Endothelial cell of umbilical vein (primary cell): Measurements from ENCODE around the gene ADAP1. TPM values are rescaled to one million over a fixed set of nuclear protein-coding genes. Genes with fewer than 3 reads are reported as not detected.

ENCODE experiments used
- BruUV-seq: library from RNA; stranded (reverse); fragments of 400-500 nt; replicated peaks from 2 replicates; lab custom pipeline; 2021; lab: Mats Ljungman, UMichigan
- CTCF ChIA-PET: fragments of 300-600, 350-600 bp; sonication (Branson Sonifier 250); formaldehyde crosslinking; loops from one replicate; lab custom pipeline; 2021; ENCODE audit warnings: antibody characterized with exemption, inconsistent platforms; lab: Charles Lee
- POLR2A ChIA-PET: fragments of 300-600, 350-600 bp; sonication (Branson Sonifier 250); formaldehyde crosslinking; loops from one replicate; lab custom pipeline; 2021; ENCODE audit warnings: antibody characterized with exemption, inconsistent platforms; lab: Charles Lee
- DNase-seq: peaks from one replicate; pipeline ENCODE4 v3.0.0-alpha.2; 2011; ENCODE audit warnings: low read depth, low spot score
- FAIRE-seq: peaks from 2 replicates; lab custom pipeline; 2011; peaks lifted over from hg19 to GRCh38; lab: Jason Lieb, UNC
- H2AFZ ChIP-seq: 2 replicates; pipeline ENCODE4 v1.6.0; 2012; ENCODE audit warnings: low read depth, low read length, control low read depth, inconsistent platforms
- H3K27ac ChIP-seq: 2 replicates; pipeline ENCODE4 v1.5.1; 2011; ENCODE audit warnings: low read depth, mild to moderate bottlenecking, control low read depth, low read length, moderate library complexity; ENCODE audit not compliant: insufficient read depth
- H3K27me3 ChIP-seq, 2 experiments: 2 replicates each; pipeline versions ENCODE4 v1.6.0 to v1.6.1; 2011; ENCODE audit warnings: low read length in 2 of 2, mixed read lengths in 1 of 2; ENCODE audit not compliant: control insufficient read depth in 2 of 2, insufficient read depth in 2 of 2
- H3K36me3 ChIP-seq, 2 experiments: 2 replicates in 1 of 2; 3 replicates in 1 of 2; pipeline ENCODE4 v1.5.1; 2011; ENCODE audit warnings: low read length in 2 of 2, mild to moderate bottlenecking in 1 of 2, moderate library complexity in 1 of 2; ENCODE audit not compliant: control insufficient read depth in 2 of 2, insufficient read depth in 2 of 2; ENCODE audit errors: extremely low read depth in 1 of 2
- H3K4me1 ChIP-seq: 3 replicates; pipeline ENCODE4 v1.5.1; 2011; ENCODE audit warnings: mild to moderate bottlenecking, low read length; ENCODE audit not compliant: control insufficient read depth, insufficient read depth; ENCODE audit errors: extremely low read depth
- H3K4me2 ChIP-seq: 2 replicates; pipeline ENCODE4 v1.6.1; 2011; ENCODE audit warnings: low read length, control low read depth, mixed read lengths; ENCODE audit not compliant: insufficient read depth
- H3K4me3 ChIP-seq, 3 experiments: fragments of 200-600 bp in 1 of 3; sonication (generic), shearing (Covaris generic) in 1 of 3; replicated peaks in 1 of 3; 2 replicates each; pipeline ENCODE4 v1.5.1; 2011 to 2016; ENCODE audit warnings: control low read depth in 3 of 3, low read length in 3 of 3, mild to moderate bottlenecking in 2 of 3, inconsistent platforms in 1 of 3, low read depth in 1 of 3, moderate library complexity in 1 of 3; ENCODE audit not compliant: insufficient read depth in 1 of 3
- H3K79me2 ChIP-seq: 2 replicates; pipeline ENCODE4 v1.6.0; 2012; ENCODE audit warnings: low read length, inconsistent platforms; ENCODE audit not compliant: control insufficient read depth, insufficient read depth
- H3K9ac ChIP-seq: replicated peaks from 2 replicates; pipeline ENCODE3; 2011; ENCODE audit warnings: low read length, control low read depth; ENCODE audit not compliant: insufficient read depth; ENCODE audit errors: extremely low read depth
- H3K9me1 ChIP-seq: replicated peaks from 3 replicates; pipeline ENCODE4 v1.6.0; 2011; ENCODE audit warnings: mild to moderate bottlenecking, low read length; ENCODE audit not compliant: control insufficient read depth, insufficient read depth; ENCODE audit errors: extremely low read depth
- H3K9me3 ChIP-seq: replicated peaks from 2 replicates; pipeline ENCODE4 v1.5.1; 2012; ENCODE audit warnings: low read length, inconsistent platforms; ENCODE audit not compliant: control insufficient read depth, insufficient read depth
- H4K20me1 ChIP-seq: replicated peaks from 2 replicates; pipeline ENCODE3; 2011; ENCODE audit warnings: mild to moderate bottlenecking, low read length; ENCODE audit not compliant: control insufficient read depth, insufficient read depth; ENCODE audit errors: extremely low read depth
- EZH2 ChIP-seq: IDR thresholded peaks from 2 replicates; pipeline ENCODE4 v1.6.1; 2012; ENCODE audit warnings: borderline replicate concordance, low read depth, mild to moderate bottlenecking, moderate library complexity, low read length, inconsistent platforms; ENCODE audit not compliant: severe bottlenecking
- FOS ChIP-seq: IDR thresholded peaks from 2 replicates; pipeline ENCODE4 v1.6.1; 2011; ENCODE audit warnings: mild to moderate bottlenecking, low read length, moderate library complexity, borderline replicate concordance; ENCODE audit not compliant: insufficient read depth
- GATA2 ChIP-seq: IDR thresholded peaks from 2 replicates; pipeline ENCODE4 v1.7.0; 2011; ENCODE audit warnings: low read depth, mild to moderate bottlenecking, moderate library complexity, mixed read lengths, low read length; ENCODE audit not compliant: insufficient read length, insufficient read depth
- JUN ChIP-seq: IDR thresholded peaks from 2 replicates; pipeline ENCODE4 v1.6.1; 2011; ENCODE audit warnings: borderline replicate concordance, low read depth; ENCODE audit not compliant: insufficient read length, insufficient read depth
- MAX ChIP-seq: IDR thresholded peaks from 2 replicates; pipeline ENCODE4 v1.6.1; 2011; ENCODE audit not compliant: insufficient read depth, insufficient read length
- MYC ChIP-seq: IDR thresholded peaks from one replicate; pipeline ENCODE4 v1.6.1; 2011; ENCODE audit warnings: mild to moderate bottlenecking, low read depth, low read length
- POLR2A ChIP-seq: IDR thresholded peaks from 2 replicates; pipeline ENCODE4 v1.6.1; 2012; ENCODE audit warnings: low read depth, mild to moderate bottlenecking, control low read depth, low read length
- POLR2AphosphoS5 ChIP-seq: IDR thresholded peaks from 2 replicates; pipeline ENCODE4 v1.6.1; 2012; ENCODE audit warnings: low read depth, mild to moderate bottlenecking, control low read depth, low read length, moderate library complexity; ENCODE audit not compliant: insufficient read depth
- dilution Hi-C: fragments of 300-500 bp; cut with MboI; formaldehyde crosslinking; loops from one replicate; pipeline ENCODE4 v1.15.0; 2019; ENCODE audit warnings: low sequenced_read_pairs; ENCODE audit not compliant: extremely low pct_ligation_motif_present
- intact Hi-C: fragments of 100-400 bp; cut with micrococcal nuclease; formaldehyde crosslinking; loops from one replicate; pipeline ENCODE4 v1.10.0; 2022
- polyA plus RNA-seq, 4 experiments: library from polyadenylated mRNA; depleted of rRNA in 3 of 4; stranded (reverse) in 3 of 4; unstranded in 1 of 4; fragments of >200 nt; gene quantifications; 2 replicates each; pipeline versions ENCODE4 v1.2.1 to v1.2.3, GENCODE V29; 2011 to 2012; ENCODE audit warnings: missing spikeins in 1 of 4
- total RNA-seq: library from RNA; stranded (reverse); gene quantifications from 2 replicates; pipeline ENCODE4 v1.2.3, GENCODE V29; 2021
- TF ChIP-seq, protein P1 (sequence below), 2 donors: IDR thresholded peaks; 1 replicate in 1 of 2; 2 replicates in 1 of 2; pipeline ENCODE4 v1.5.1; 2011; ENCODE audit warnings: low read length in 2 of 2, mild to moderate bottlenecking in 2 of 2, moderate library complexity in 2 of 2, control low read depth in 1 of 2, inconsistent platforms in 1 of 2, low read depth in 1 of 2; ENCODE audit not compliant: insufficient read depth in 1 of 2; ENCODE audit errors: extremely low read depth in 1 of 2

ADAP1 gene
- total and polyA plus RNA-seq, 2 donors (not counting 3 experiments of a cell fraction or from before 2014, with no cell fraction given): 0.49 to 0.58 TPM

DNA sequence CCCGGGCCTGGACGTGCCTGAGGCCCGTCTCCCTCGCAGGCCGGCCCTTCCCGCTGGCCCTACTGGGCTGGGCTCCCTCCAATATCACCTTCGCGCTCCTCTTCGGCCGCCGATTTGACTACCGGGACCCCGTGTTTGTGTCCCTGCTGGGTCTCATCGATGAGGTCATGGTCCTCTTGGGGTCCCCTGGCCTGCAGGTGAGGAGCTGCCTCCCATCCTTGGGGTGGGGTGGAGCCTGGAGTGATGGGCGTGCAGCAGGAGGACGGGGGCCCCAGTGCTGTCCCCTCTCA is 30.6 kb upstream of the ADAP1 start:
- FAIRE-seq: no peak

GRCh38 chr7:984361-985126 is 30.1 kb upstream of the ADAP1 start:
- H3K36me3 ChIP-seq: no peaks in the 10 kb centered on the region
- no peak overlapping the region for H2AFZ ChIP-seq
- dilution Hi-C loops: no loop called here
- CTCF ChIA-PET: interaction anchor here (1.5 to 3.2 kb wide), 2 partner anchors 81 to 192 kb away, joined by 3 to 14 read pairs; no protein-coding TSS in a partner anchor
- no peak overlapping the region for H3K9ac ChIP-seq
- H3K4me3 ChIP-seq: no peak overlapping the region
- H3K9me3 ChIP-seq: no peaks in the 10 kb centered on the region
- DNase-seq (no peak), FAIRE-seq (no peak)
- intact Hi-C loops: no loop called here
- peaks cover 2% of the 10 kb centered on the region for H3K4me1 ChIP-seq
- no peak overlapping the region for H3K27ac ChIP-seq
- no peaks in the 10 kb centered on the region for H3K27me3 ChIP-seq
- POLR2A ChIA-PET: no interaction called here
- H4K20me1 ChIP-seq: no peaks in the 10 kb centered on the region
- no peaks in the 10 kb centered on the region for H3K79me2 ChIP-seq
- TF ChIP-seq POLR2A: no peak
- TF ChIP-seq POLR2AphosphoS5: no peak
- no peak for TF ChIP-seq FOS
- no peak for TF ChIP-seq MYC
- TF ChIP-seq, protein P1, sequence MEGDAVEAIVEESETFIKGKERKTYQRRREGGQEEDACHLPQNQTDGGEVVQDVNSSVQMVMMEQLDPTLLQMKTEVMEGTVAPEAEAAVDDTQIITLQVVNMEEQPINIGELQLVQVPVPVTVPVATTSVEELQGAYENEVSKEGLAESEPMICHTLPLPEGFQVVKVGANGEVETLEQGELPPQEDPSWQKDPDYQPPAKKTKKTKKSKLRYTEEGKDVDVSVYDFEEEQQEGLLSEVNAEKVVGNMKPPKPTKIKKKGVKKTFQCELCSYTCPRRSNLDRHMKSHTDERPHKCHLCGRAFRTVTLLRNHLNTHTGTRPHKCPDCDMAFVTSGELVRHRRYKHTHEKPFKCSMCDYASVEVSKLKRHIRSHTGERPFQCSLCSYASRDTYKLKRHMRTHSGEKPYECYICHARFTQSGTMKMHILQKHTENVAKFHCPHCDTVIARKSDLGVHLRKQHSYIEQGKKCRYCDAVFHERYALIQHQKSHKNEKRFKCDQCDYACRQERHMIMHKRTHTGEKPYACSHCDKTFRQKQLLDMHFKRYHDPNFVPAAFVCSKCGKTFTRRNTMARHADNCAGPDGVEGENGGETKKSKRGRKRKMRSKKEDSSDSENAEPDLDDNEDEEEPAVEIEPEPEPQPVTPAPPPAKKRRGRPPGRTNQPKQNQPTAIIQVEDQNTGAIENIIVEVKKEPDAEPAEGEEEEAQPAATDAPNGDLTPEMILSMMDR (IDR thresholded peaks at IDR 0.05; ENCODE audit: extremely low read depth in 1 of 2, insufficient read depth in 1 of 2, low read depth in 1 of 2, low read length in 2 of 2): no peak
- TF ChIP-seq MAX: no peak
- TF ChIP-seq JUN: no peak
- TF ChIP-seq EZH2: no peak
- TF ChIP-seq GATA2: no peak
- no peaks in the 10 kb centered on the region for H3K9me1 ChIP-seq
- no TSS peak for BruUV-seq
- no peak overlapping the region for H3K4me2 ChIP-seq

More for the DNA sequence above, 30.6 kb upstream of the ADAP1 start:
- ChIA-PET POLR2A (no interaction called here), CTCF (interaction anchor here (1.5 to 3.2 kb wide), 3 partner anchors 81 to 192 kb away, joined by 3 to 14 read pairs (median 5); no protein-coding TSS in a partner anchor)
- no TSS peak for BruUV-seq
- H3K4me1 ChIP-seq: peaks cover 2% of the 10 kb centered on the region
- no peak overlapping the region for H3K27ac ChIP-seq
- H3K79me2 ChIP-seq: no peaks in the 10 kb centered on the region
- DNase-seq: no peak
- H3K27me3 ChIP-seq: no peaks in the 10 kb centered on the region
- H3K9me3 ChIP-seq: no peaks in the 10 kb centered on the region
- H3K9ac ChIP-seq: no peak overlapping the region
- dilution Hi-C loops (no loop called here), intact Hi-C loops (no loop called here)
- no peaks in the 10 kb centered on the region for H4K20me1 ChIP-seq
- no peaks in the 10 kb centered on the region for H3K9me1 ChIP-seq
- TF ChIP-seq FOS (no peak), EZH2 (no peak), MYC (no peak), POLR2AphosphoS5 (no peak), POLR2A (no peak)
- no peak overlapping the region for H3K4me2 ChIP-seq
- no peak overlapping the region for H3K4me3 ChIP-seq
- no peaks in the 10 kb centered on the region for H3K36me3 ChIP-seq
- no peak overlapping the region for H2AFZ ChIP-seq
